BLaER1 treated with 17β-estradiol and CSF1 and Interleukin-3, amounts not matched to agents 10 nM and 100 nM (cell line): ENCODE data around the gene EEFSEC.

Experiments
- H3K27ac ChIP-seq, 11 experiments: shearing (Covaris generic); formaldehyde crosslinking; 2 replicates each; pipeline ENCODE4 v1.8.1; 2022
- H3K27me3 ChIP-seq, 11 experiments: shearing (Covaris generic); formaldehyde crosslinking; 2 replicates each; pipeline ENCODE4 v1.8.1; 2022
- H3K36me3 ChIP-seq, 11 experiments: shearing (Covaris generic); formaldehyde crosslinking; 2 replicates each; pipeline ENCODE4 v1.8.1; 2022
- H3K4me1 ChIP-seq, 10 experiments: shearing (Covaris generic); formaldehyde crosslinking; 2 replicates each; pipeline ENCODE4 v1.8.1; 2022
- H3K4me2 ChIP-seq, 11 experiments: shearing (Covaris generic); formaldehyde crosslinking; 2 replicates each; pipeline ENCODE4 v1.8.1; 2022
- H3K4me3 ChIP-seq, 10 experiments: shearing (Covaris generic); formaldehyde crosslinking; 2 replicates each; pipeline ENCODE4 v1.8.1; 2022
- H3K9ac ChIP-seq, 11 experiments: shearing (Covaris generic); formaldehyde crosslinking; 2 replicates each; pipeline ENCODE4 v1.8.1; 2022
- H3K9me3 ChIP-seq, 11 experiments: shearing (Covaris generic); formaldehyde crosslinking; replicated peaks in 1 of 11; 2 replicates each; pipeline ENCODE4 v1.8.1; 2022
- H4K20me1 ChIP-seq, 11 experiments: shearing (Covaris generic); formaldehyde crosslinking; 2 replicates each; pipeline ENCODE4 v1.8.1; 2022
- Cebpa-rat ChIP-seq, 11 experiments: shearing (Covaris generic); IDR thresholded peaks; 2 replicates each; pipeline ENCODE4 v1.8.1; 2022

EEFSEC gene

GRCh38 chr3:128436214-128436613 lies 282.9 kb downstream of the EEFSEC start:
- no peak overlapping the region for H3K27ac ChIP-seq
- no peak overlapping the region for H3K9ac ChIP-seq
- peaks cover 38 to 52% (median 45%) of the 10 kb centered on the region in 11 experiments for H3K27me3 ChIP-seq
- H3K4me2 ChIP-seq = no peak overlapping the region
- H3K9me3 ChIP-seq = no peaks in the 10 kb centered on the region
- peaks cover 0 to 5% (median 0%) of the 10 kb centered on the region in 10 experiments; a peak in 5 of 20 replicates for H3K4me1 ChIP-seq
- no peaks in the 10 kb centered on the region for H3K36me3 ChIP-seq
- no peak for TF ChIP-seq Cebpa-rat (IDR thresholded peaks at IDR 0.05)
- no peak overlapping the region for H3K4me3 ChIP-seq
- peaks cover 0 to 45% (median 5%) of the 10 kb centered on the region in 11 experiments; a peak in 11 of 22 replicates for H4K20me1 ChIP-seq

GRCh38 chr3:128438488-128439072 lies 285.3 kb downstream of the EEFSEC start:
- H4K20me1 ChIP-seq = peaks cover 0 to 34% (median 0%) of the 10 kb centered on the region in 11 experiments; a peak in 5 of 22 replicates
- H3K9me3 ChIP-seq = no peaks in the 10 kb centered on the region
- peaks cover 14 to 28% (median 21%) of the 10 kb centered on the region in 11 experiments for H3K27me3 ChIP-seq
- H3K4me2 ChIP-seq = no peak overlapping the region
- H3K4me3 ChIP-seq = no peak overlapping the region
- no peaks in the 10 kb centered on the region for H3K4me1 ChIP-seq
- no peaks in the 10 kb centered on the region for H3K36me3 ChIP-seq
- H3K27ac ChIP-seq = no peak overlapping the region
- no peak for TF ChIP-seq Cebpa-rat (IDR thresholded peaks at IDR 0.05)
- no peak overlapping the region for H3K9ac ChIP-seq

GRCh38 chr3:128439226-128439625 lies 285.9 kb downstream of the EEFSEC start:
- no peak overlapping the region for H3K4me3 ChIP-seq
- H3K36me3 ChIP-seq = no peaks in the 10 kb centered on the region
- H3K27me3 ChIP-seq = peaks cover 8 to 21% (median 15%) of the 10 kb centered on the region in 11 experiments
- no peak overlapping the region for H3K27ac ChIP-seq
- peaks cover 0 to 29% (median 0%) of the 10 kb centered on the region in 11 experiments; a peak in 4 of 22 replicates for H4K20me1 ChIP-seq
- TF ChIP-seq Cebpa-rat (IDR thresholded peaks at IDR 0.05) = no peak
- no peak overlapping the region for H3K4me2 ChIP-seq
- H3K9me3 ChIP-seq = no peaks in the 10 kb centered on the region
- H3K4me1 ChIP-seq = no peaks in the 10 kb centered on the region
- H3K9ac ChIP-seq = no peak overlapping the region

- no peak for TF ChIP-seq Cebpa-rat (IDR thresholded peaks at IDR 0.05)
- Histone ChIP-seq H3K4me1 (peaks cover 0 to 1% (median 0%) of the 10 kb centered on the region in 10 experiments; a peak in 1 of 20 replicates), H3K9me3 (peaks cover 0 to 16% (median 0%) of the 10 kb centered on the region in 11 experiments; a peak in 6 of 22 replicates), H3K27ac (no peak overlapping the region), H3K36me3 (no peaks in the 10 kb centered on the region), H3K4me3 (no peak overlapping the region), H3K27me3 (no peaks in the 10 kb centered on the region), H3K4me2 (no peak overlapping the region), H4K20me1 (peaks cover 0 to 22% (median 0%) of the 10 kb centered on the region in 11 experiments; a peak in 2 of 22 replicates), H3K9ac (no peak overlapping the region)
Observed at GRCh38 chr3:128442070-128442469, 288.8 kb downstream of the EEFSEC start.

- Histone ChIP-seq H3K27ac (no peak overlapping the region), H3K36me3 (no peaks in the 10 kb centered on the region), H3K27me3 (no peaks in the 10 kb centered on the region), H3K9me3 (peaks cover 0 to 23% (median 0%) of the 10 kb centered on the region in 11 experiments; a peak in 7 of 22 replicates), H3K9ac (no peak overlapping the region), H3K4me2 (no peak overlapping the region), H3K4me1 (peaks cover 0 to 10% (median 8%) of the 10 kb centered on the region in 10 experiments; a peak in 16 of 20 replicates), H3K4me3 (no peak overlapping the region), H4K20me1 (peaks cover 0 to 22% (median 0%) of the 10 kb centered on the region in 11 experiments; a peak in 2 of 22 replicates)
- TF ChIP-seq Cebpa-rat (IDR thresholded peaks at IDR 0.05) = no peak
Observed at GRCh38 chr3:128442949-128443348, 289.7 kb downstream of the EEFSEC start.

GRCh38 chr3:128443771-128444170 lies 290.5 kb downstream of the EEFSEC start:
- Histone ChIP-seq H3K36me3 (no peaks in the 10 kb centered on the region), H3K27me3 (no peaks in the 10 kb centered on the region), H3K27ac (no peak overlapping the region), H4K20me1 (peaks cover 0 to 18% (median 0%) of the 10 kb centered on the region in 11 experiments; a peak in 2 of 22 replicates), H3K4me3 (no peak overlapping the region), H3K4me2 (no peak overlapping the region), H3K9me3 (peaks cover 0 to 23% (median 0%) of the 10 kb centered on the region in 11 experiments; a peak in 7 of 22 replicates), H3K4me1 (peaks cover 5 to 18% (median 16%) of the 10 kb centered on the region in 10 experiments; a peak in 17 of 20 replicates), H3K9ac (no peak overlapping the region)
- TF ChIP-seq Cebpa-rat (IDR thresholded peaks at IDR 0.05) = no peak

GRCh38 chr3:128445357-128445756 lies 292.1 kb downstream of the EEFSEC start:
- Histone ChIP-seq H3K36me3 (no peaks in the 10 kb centered on the region), H3K9ac (no peak overlapping the region), H3K4me3 (no peak overlapping the region), H3K27ac (no peak overlapping the region), H3K4me2 (no peak overlapping the region), H3K4me1 (peaks cover 5 to 21% (median 18%) of the 10 kb centered on the region in 10 experiments; a peak in 17 of 20 replicates), H3K27me3 (no peaks in the 10 kb centered on the region), H4K20me1 (peaks cover 0 to 10% (median 0%) of the 10 kb centered on the region in 11 experiments; a peak in 1 of 22 replicates), H3K9me3 (peaks cover 0 to 23% (median 0%) of the 10 kb centered on the region in 11 experiments; a peak in 7 of 22 replicates)
- no peak for TF ChIP-seq Cebpa-rat (IDR thresholded peaks at IDR 0.05)

GRCh38 chr3:128446821-128447220 lies 293.5 kb downstream of the EEFSEC start:
- no peaks in the 10 kb centered on the region for H3K27me3 ChIP-seq
- H3K4me2 ChIP-seq = peak overlapping the region in 1 of 11 experiments; percentile 61; a peak in 1 of 22 replicates
- TF ChIP-seq Cebpa-rat (IDR thresholded peaks at IDR 0.05) = no peak

GRCh38 chr3:128447561-128448013 lies 294.3 kb downstream of the EEFSEC start:
- no peak overlapping the region for H3K4me3 ChIP-seq
- H4K20me1 ChIP-seq = peaks cover 0 to 8% (median 0%) of the 10 kb centered on the region in 11 experiments; a peak in 1 of 22 replicates
- no peaks in the 10 kb centered on the region for H3K36me3 ChIP-seq
- H3K4me2 ChIP-seq = peak overlapping the region in 8 of 11 experiments; percentile 18 to 62 (median 50); a peak in 15 of 22 replicates
- no peak overlapping the region for H3K9ac ChIP-seq
- H3K9me3 ChIP-seq = peaks cover 0 to 23% (median 0%) of the 10 kb centered on the region in 11 experiments; a peak in 7 of 22 replicates
- peaks cover 5 to 21% (median 18%) of the 10 kb centered on the region in 10 experiments; a peak in 17 of 20 replicates for H3K4me1 ChIP-seq
- H3K27ac ChIP-seq = no peak overlapping the region
- no peak for TF ChIP-seq Cebpa-rat (IDR thresholded peaks at IDR 0.05)
- no peaks in the 10 kb centered on the region for H3K27me3 ChIP-seq

More at GRCh38 chr3:128446821-128447220, 293.5 kb downstream of the EEFSEC start:
- H3K9ac ChIP-seq = no peak overlapping the region
- no peaks in the 10 kb centered on the region for H3K36me3 ChIP-seq
- H3K9me3 ChIP-seq = peaks cover 0 to 23% (median 0%) of the 10 kb centered on the region in 11 experiments; a peak in 7 of 22 replicates
- no peak overlapping the region for H3K4me3 ChIP-seq
- peaks cover 5 to 21% (median 18%) of the 10 kb centered on the region in 10 experiments; a peak in 17 of 20 replicates for H3K4me1 ChIP-seq
- H4K20me1 ChIP-seq = peaks cover 0 to 8% (median 0%) of the 10 kb centered on the region in 11 experiments; a peak in 1 of 22 replicates
- no peak overlapping the region for H3K27ac ChIP-seq
